K562 (cell line): ENCODE results near the gene AMZ1.

Source experiments
- ATF2 ChIP-seq: sonication (generic); formaldehyde crosslinking; IDR thresholded peaks from 2 replicates; pipeline ENCODE4 v1.8.1; 2022; ENCODE audit warnings: missing genetic modification reagents
- BRF2 ChIP-seq: IDR thresholded peaks from 3 replicates; pipeline ENCODE4 v1.6.1; 2011; ENCODE audit warnings: borderline replicate concordance, mild to moderate bottlenecking; ENCODE audit not compliant: insufficient read length, insufficient read depth
- CHD1 ChIP-seq: fragments of 200-600 bp; sonication (generic); IDR thresholded peaks from one replicate; pipeline ENCODE4 v1.6.1; 2012; ENCODE audit warnings: mild to moderate bottlenecking, moderate library complexity, low read length, inconsistent platforms
- CREB5 ChIP-seq: fragments of 250-450 bp; sonication (Bioruptor Pico); IDR thresholded peaks from 2 replicates; pipeline ENCODE4 v1.5.0; 2020; ENCODE audit warnings: mild to moderate bottlenecking
- CTCF ChIP-seq, 3 experiments: IDR thresholded peaks in 2 of 3; conservative IDR thresholded peaks in 1 of 3; 2 replicates each; pipeline ENCODE4 v1.5.1; 2011 to 2012; ENCODE audit warnings: low read length in 3 of 3, mild to moderate bottlenecking in 3 of 3, control low read depth in 2 of 3, improper control_type of control experiment in 1 of 3, inconsistent platforms in 1 of 3, low read depth in 1 of 3, mixed read lengths in 1 of 3, moderate library complexity in 1 of 3; ENCODE audit not compliant: insufficient read depth in 2 of 3
- FIP1L1 ChIP-seq: fragments of 200-400 bp; formaldehyde crosslinking; IDR thresholded peaks from 2 replicates; pipeline ENCODE4 v1.6.1; 2018; ENCODE audit warnings: mild to moderate bottlenecking, low read depth, low read length; ENCODE audit not compliant: poor library complexity, severe bottlenecking
- JUN ChIP-seq, 2 experiments: sonication (generic) in 1 of 2; formaldehyde crosslinking in 1 of 2; IDR thresholded peaks; 2 replicates each; pipeline versions ENCODE4 v1.6.1 to v1.8.0; 2012 to 2022; ENCODE audit warnings: borderline replicate concordance in 2 of 2, mild to moderate bottlenecking in 2 of 2, improper control_type of control experiment in 1 of 2, low read depth in 1 of 2, low read length in 1 of 2, missing genetic modification reagents in 1 of 2
- MTA1 ChIP-seq: fragments of 450-650 bp; IDR thresholded peaks from 2 replicates; pipeline ENCODE4 v1.6.1; 2017; ENCODE audit warnings: borderline replicate concordance
- MYC ChIP-seq, 2 experiments: fragments of 250-450 bp in 1 of 2; sonication (Bioruptor Pico) in 1 of 2; IDR thresholded peaks; 2 replicates each; pipeline versions ENCODE4 v1.5.1 to v1.6.1; 2012 to 2021; ENCODE audit warnings: low read depth in 2 of 2, borderline replicate concordance in 1 of 2, improper control_type of control experiment in 1 of 2, low read length in 1 of 2, mild to moderate bottlenecking in 1 of 2, moderate library complexity in 1 of 2
- NCOA1 ChIP-seq: fragments of 450-650 bp; IDR thresholded peaks from 2 replicates; pipeline ENCODE4 v1.6.1; 2016; ENCODE audit warnings: low read depth
- POLR2A ChIP-seq: fragments of 450-650 bp; conservative IDR thresholded peaks from 2 replicates; pipeline ENCODE4 v1.6.1; 2016
- POLR2AphosphoS5 ChIP-seq: IDR thresholded peaks from 2 replicates; pipeline ENCODE4 v1.6.1; 2011; ENCODE audit warnings: mild to moderate bottlenecking, low read depth, low read length, moderate library complexity; ENCODE audit not compliant: control insufficient read depth, insufficient read depth
- TARDBP ChIP-seq: fragments of 450-650 bp; IDR thresholded peaks from 2 replicates; pipeline ENCODE4 v1.6.1; 2016
- TOE1 ChIP-seq, 2 experiments: fragments of 450-650 bp in 1 of 2; sonication (generic) in 1 of 2; formaldehyde crosslinking in 1 of 2; IDR thresholded peaks; 2 replicates each; pipeline versions ENCODE4 v1.7.1 to v1.8.0; 2016 to 2022; ENCODE audit warnings: borderline replicate concordance in 2 of 2, mild to moderate bottlenecking in 2 of 2, antibody characterized with exemption in 1 of 2, inconsistent platforms in 1 of 2, low read depth in 1 of 2, missing genetic modification reagents in 1 of 2, moderate library complexity in 1 of 2

- no peak for TF ChIP-seq CREB5 (CRISPR knock-in tag)
- TF ChIP-seq POLR2A = no peak
- no peak for TF ChIP-seq NCOA1
- no peak for TF ChIP-seq CTCF (IDR thresholded peaks at IDR 0.05 in 2 of 3, conservative IDR thresholded peaks at IDR 0.05 in 1 of 3; ENCODE audit: insufficient read depth in 2 of 3, low read depth in 1 of 3, low read length in 3 of 3)
- no peak for TF ChIP-seq ATF2 (CRISPR knock-in tag)
- no peak for TF ChIP-seq CHD1
- TF ChIP-seq POLR2AphosphoS5 = no peak
- TF ChIP-seq TOE1 (IDR thresholded peaks at IDR 0.05; ENCODE audit: borderline replicate concordance) = no peak
- no peak for TF ChIP-seq TOE1 (CRISPR knock-in tag; IDR thresholded peaks at IDR 0.05; ENCODE audit: borderline replicate concordance, low read depth)
- TF ChIP-seq TARDBP = no peak
- TF ChIP-seq MYC (IDR thresholded peaks at IDR 0.05; ENCODE audit: low read depth, low read length) = no peak
- TF ChIP-seq MYC (CRISPR knock-in tag; IDR thresholded peaks at IDR 0.05; ENCODE audit: borderline replicate concordance, low read depth) = no peak
- no peak for TF ChIP-seq FIP1L1
- no peak for TF ChIP-seq BRF2
- TF ChIP-seq JUN (IDR thresholded peaks at IDR 0.05; ENCODE audit: borderline replicate concordance, low read depth, low read length) = no peak
- TF ChIP-seq JUN (CRISPR knock-in tag; IDR thresholded peaks at IDR 0.05; ENCODE audit: borderline replicate concordance) = no peak
- TF ChIP-seq MTA1 = no peak
Measured at GRCh38 chr7:2687881-2688318, at the start of gene AMZ1.
